ENCODE data around the gene MTM1. TPM values are rescaled to one million over a fixed set of nuclear protein-coding genes. Genes with fewer than 3 reads are reported as not detected.

The MTM1 gene
- total and polyA plus RNA-seq, 2 experiments from 2014 or later, result 8.7 to 15.4 TPM

DNA sequence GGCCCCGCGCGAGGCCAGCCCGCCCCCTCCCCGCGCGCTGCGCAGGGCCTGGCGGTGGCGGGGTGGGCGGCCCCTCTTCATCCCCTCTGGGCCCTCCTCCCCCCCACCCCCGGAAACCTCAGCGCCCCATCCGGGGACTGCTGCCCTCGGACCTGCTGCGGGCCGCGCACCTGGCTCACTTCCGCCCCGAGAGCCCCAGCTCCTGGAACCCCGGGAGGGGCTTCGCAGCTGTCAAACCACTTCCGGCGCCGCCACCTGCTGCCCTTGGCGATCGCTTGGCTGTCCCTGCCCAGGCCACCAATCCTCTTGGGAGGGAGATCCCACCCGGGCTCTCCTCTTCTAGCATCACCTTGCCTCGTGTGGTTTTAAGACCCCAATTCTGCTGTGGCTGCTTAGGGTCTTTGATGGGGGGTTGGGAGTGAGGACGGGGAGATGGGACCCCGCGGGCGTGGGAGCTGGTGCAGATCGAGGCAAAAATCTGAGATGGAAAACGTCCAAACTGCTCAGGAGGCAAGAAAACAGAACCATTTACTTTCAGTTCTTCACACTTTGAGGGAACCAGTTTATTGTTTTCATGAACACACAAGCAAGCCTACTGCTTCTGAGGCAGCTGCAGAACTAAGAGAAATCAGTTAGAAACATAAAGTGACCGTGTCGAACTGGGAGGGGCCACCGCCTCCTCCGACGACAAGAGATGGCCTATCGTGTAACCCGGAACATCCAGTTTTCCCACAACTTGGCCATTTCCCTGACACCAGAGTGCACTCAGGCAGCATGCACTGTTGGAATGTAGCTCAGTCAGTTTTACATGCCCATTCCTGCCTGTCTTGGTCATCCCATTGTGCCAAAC lies 125.5 kb downstream of the MTM1 start:
- peak overlapping the region; percentile 80 for H3K4me2 ChIP-seq
- H3K79me2 ChIP-seq, result peaks cover 22% of the 10 kb centered on the region
- peak; percentile 65 for DNase-seq (ENCODE audit: low spot score)
- H3K9me2 ChIP-seq (replicated peaks; ENCODE audit: insufficient read depth), result no peaks in the 10 kb centered on the region
- H3K36me3 ChIP-seq (replicated peaks; ENCODE audit: insufficient read depth, low read depth), result no peaks in the 10 kb centered on the region
- peak overlapping the region; percentile 17 for H2AFZ ChIP-seq
- H3K4me1 ChIP-seq (ENCODE audit: insufficient read depth), result no peaks in the 10 kb centered on the region
- H4K20me1 ChIP-seq (ENCODE audit: insufficient read depth, poor library complexity, severe bottlenecking), result no peaks in the 10 kb centered on the region
- H3K27me3 ChIP-seq, result no peaks in the 10 kb centered on the region
- TF ChIP-seq CTCF (IDR thresholded peaks at IDR 0.05; ENCODE audit: poor library complexity), result no peak
- TF ChIP-seq EZH2phosphoT487 (IDR thresholded peaks at IDR 0.05; ENCODE audit: low read depth, severe bottlenecking, unreplicated experiment), result no peak
- no peak for TF ChIP-seq EZH2 (IDR thresholded peaks at IDR 0.05; ENCODE audit: borderline replicate concordance)
- WGBS (ENCODE audit: low lambda C conversion rate, missing lambda C conversion rate), result 56% methylated on average over 23 of the region's 42 CpGs
- peak overlapping the region; percentile 72 for H3K27ac ChIP-seq
- peak overlapping the region; percentile 50 for H3K4me3 ChIP-seq
- H3K9me3 ChIP-seq (ENCODE audit: low read depth), result no peaks in the 10 kb centered on the region

GRCh38 chrX:150694738-150695410 lies 126.5 kb downstream of the MTM1 start:
- WGBS (ENCODE audit: low lambda C conversion rate, missing lambda C conversion rate), result 53% methylated on average over 8 of the region's 8 CpGs
- Histone ChIP-seq H3K79me2 (peaks cover 22% of the 10 kb centered on the region), H3K4me1 (ENCODE audit: insufficient read depth) (no peaks in the 10 kb centered on the region), H3K27ac (peak overlapping the region; percentile 72), H3K4me3 (no peak overlapping the region), H3K9me3 (ENCODE audit: low read depth) (no peaks in the 10 kb centered on the region), H4K20me1 (ENCODE audit: insufficient read depth, poor library complexity, severe bottlenecking) (no peaks in the 10 kb centered on the region), H3K4me2 (peak overlapping the region; percentile 80), H3K27me3 (no peaks in the 10 kb centered on the region), H3K36me3 (replicated peaks; ENCODE audit: insufficient read depth, low read depth) (no peaks in the 10 kb centered on the region), H3K9me2 (replicated peaks; ENCODE audit: insufficient read depth) (no peaks in the 10 kb centered on the region), H2AFZ (no peak overlapping the region)
- TF ChIP-seq CTCF (IDR thresholded peaks at IDR 0.05; ENCODE audit: poor library complexity) (no peak), EZH2 (IDR thresholded peaks at IDR 0.05; ENCODE audit: borderline replicate concordance) (no peak), EZH2phosphoT487 (IDR thresholded peaks at IDR 0.05; ENCODE audit: low read depth, severe bottlenecking, unreplicated experiment) (no peak)
- DNase-seq (ENCODE audit: low spot score), result no peak

- Histone ChIP-seq H3K27ac (no peak overlapping the region), H3K79me2 (peaks cover 22% of the 10 kb centered on the region)
Measured at GRCh38 chrX:150696331-150696730, 127.9 kb downstream of the MTM1 start.

More at GRCh38 chrX:150696331-150696730, 127.9 kb downstream of the MTM1 start:
- DNase-seq (ENCODE audit: low spot score), result no peak
- no peaks in the 10 kb centered on the region for H3K9me3 ChIP-seq (ENCODE audit: low read depth)
- no peaks in the 10 kb centered on the region for H4K20me1 ChIP-seq (ENCODE audit: insufficient read depth, poor library complexity, severe bottlenecking)
- no peaks in the 10 kb centered on the region for H3K27me3 ChIP-seq
- H3K4me1 ChIP-seq (ENCODE audit: insufficient read depth), result no peaks in the 10 kb centered on the region
- no peak overlapping the region for H2AFZ ChIP-seq
- no peak for TF ChIP-seq EZH2 (IDR thresholded peaks at IDR 0.05; ENCODE audit: borderline replicate concordance)
- no peak for TF ChIP-seq CTCF (IDR thresholded peaks at IDR 0.05; ENCODE audit: poor library complexity)
- TF ChIP-seq EZH2phosphoT487 (IDR thresholded peaks at IDR 0.05; ENCODE audit: low read depth, severe bottlenecking, unreplicated experiment), result no peak
- 67% methylated on average over 1 of the region's 1 CpG for WGBS (ENCODE audit: low lambda C conversion rate, missing lambda C conversion rate)
- no peaks in the 10 kb centered on the region for H3K9me2 ChIP-seq (replicated peaks; ENCODE audit: insufficient read depth)
- no peak overlapping the region for H3K4me3 ChIP-seq
- H3K4me2 ChIP-seq, result no peak overlapping the region
- H3K36me3 ChIP-seq (replicated peaks; ENCODE audit: insufficient read depth, low read depth), result no peaks in the 10 kb centered on the region

Data from hepatocyte (in vitro differentiated cells).